ENCODE data around the gene COMMD6.
A peak's percentile ranks its signal among the peaks of the same experiment; 100 is the strongest.

The COMMD6 gene

DNA sequence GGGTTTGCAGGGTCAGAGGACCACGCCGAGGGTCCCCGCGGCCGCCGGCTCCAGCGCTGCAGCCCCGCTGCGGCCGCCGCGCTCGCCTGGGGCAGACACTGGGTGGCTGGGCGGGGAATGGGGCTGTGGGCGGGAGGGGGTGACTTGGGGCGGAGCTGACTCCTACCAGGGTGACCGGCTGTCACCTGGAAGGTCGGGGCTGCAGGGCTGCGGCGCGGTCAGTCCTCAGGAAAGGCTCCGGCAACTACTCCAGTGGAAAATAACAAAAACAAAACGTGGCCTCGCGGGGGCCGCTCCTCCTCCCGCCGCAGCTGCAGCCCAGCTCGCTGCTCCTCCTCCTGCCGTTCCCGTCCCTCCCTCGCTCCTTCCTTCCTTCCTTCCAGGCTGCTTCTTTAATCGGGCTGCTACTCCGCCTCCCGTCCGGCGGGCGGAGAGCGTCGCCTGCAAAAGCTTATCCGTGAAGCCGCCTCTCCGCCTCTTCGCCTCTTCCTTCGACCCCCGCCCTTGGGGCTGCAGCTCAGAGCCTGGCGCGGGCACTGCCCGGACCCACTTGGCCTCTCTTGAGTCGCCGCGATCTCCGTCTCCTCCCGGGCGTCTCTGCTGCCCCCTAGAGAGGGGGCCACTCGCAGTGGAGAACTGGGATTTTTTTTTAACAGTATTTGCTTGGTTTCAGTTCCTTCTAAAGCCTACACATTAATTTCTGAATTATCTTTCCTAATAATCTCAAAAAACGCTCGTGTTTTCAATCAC is 55.4 kb downstream of the COMMD6 start, which contains the start of gene TBC1D4:
Gene TBC1D4, minus strand, starts transcription at position 100 of the 750 bp plus-strand sequence. CDS start 402 bp downstream, outside the sequence.
- peak; percentile 50 to 65 for DNase-seq

DNA sequence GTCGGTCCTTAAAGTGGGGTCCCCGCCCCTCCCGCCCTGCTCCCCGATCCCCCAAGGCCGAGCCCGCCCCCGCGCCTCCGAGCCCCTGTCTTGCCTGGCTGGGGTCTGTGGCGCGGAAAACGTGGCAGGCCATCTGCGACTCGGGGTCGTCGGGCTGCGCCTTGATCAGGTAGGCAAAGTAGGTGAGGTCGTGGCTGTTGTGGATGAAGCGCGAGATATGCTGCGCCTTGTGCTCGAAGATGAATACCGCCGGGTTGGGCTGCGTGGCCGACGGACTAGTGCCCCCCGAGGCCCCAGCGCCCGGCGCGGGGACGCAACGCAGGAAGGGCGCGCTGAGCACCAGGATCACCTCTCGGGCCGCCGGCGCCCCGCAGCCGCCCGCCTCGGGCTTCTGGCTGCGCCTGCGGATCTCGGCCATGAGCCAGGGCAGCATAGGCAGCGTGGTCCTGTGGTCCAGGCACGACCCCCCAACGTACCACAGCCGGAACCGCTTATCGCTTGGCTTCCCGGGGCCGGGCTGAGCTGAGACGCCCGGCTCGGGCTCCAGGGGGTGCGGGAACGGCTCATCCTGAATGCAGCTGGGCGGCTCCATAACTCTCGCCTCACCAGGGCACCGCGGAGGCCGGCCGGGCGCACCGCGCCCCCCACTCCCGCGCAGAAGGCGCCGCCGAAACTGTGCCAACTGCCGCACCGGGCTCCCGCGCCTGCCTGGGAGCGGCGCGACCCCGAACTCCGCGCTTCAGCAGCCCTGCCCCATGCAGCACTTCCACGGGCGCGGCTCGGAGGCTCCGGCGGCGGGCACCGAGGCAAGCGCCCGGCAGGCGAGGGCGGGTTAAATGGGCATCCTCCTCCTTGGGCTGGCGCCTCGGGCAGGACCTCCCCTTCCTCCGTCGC is 56.2 kb downstream of the COMMD6 start:
- peak; percentile 26 for DNase-seq

DNA sequence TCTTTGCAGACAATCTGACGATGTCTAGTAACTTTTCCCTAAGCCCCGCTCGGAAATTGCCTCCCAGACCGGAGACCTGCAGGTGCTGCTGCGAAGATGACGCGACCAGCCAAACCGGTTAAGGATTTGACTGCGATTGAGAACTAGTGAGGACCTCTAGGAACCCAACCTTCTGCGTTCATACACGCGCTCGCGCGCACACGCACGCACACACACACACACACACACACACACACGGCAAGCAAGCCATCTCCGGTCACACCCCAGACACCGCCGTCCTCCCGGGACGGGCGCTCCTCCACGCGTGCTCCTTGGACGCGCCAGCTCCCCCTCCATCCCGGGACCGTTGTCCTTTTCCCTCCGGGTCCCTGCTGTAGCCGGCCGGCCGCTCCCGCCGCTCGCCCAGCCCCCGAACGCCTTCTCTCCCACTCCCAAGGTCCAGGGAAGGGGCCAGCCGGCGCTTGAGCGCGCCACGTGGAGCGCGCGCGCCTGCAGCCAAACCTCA is 56.9 kb downstream of the COMMD6 start:
- DNase-seq, result peak; percentile 19 to 45

DNA sequence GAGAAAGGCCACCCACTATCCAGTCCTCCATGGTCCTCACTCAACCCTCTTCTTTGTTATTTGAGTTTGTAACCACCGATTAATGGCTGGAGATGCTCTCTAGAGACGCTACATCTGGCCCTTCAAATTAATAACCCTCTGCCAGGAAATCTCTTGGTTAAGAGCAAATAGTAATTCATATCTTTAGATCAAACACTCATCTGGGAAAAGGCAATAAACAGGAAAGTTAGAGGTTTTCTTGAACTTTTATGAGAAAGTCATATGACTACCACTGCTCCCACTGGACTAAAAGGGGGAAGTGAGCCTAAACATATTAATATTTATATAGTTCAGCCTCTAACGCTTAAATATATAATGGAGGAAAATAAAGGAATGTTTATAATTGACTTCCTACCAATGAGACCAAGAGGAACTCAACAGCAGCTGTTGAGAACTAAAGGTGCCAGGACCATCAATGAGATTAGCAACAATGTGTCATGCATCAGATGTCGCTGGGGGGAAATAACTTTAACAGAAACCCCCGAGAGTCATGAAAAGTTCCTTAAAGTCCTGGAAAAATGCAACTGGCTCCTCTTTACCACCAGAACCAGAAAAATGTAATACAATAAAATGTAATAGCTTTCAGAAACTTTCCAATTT is 58.4 kb downstream of the COMMD6 start:
- no peak for DNase-seq

DNA sequence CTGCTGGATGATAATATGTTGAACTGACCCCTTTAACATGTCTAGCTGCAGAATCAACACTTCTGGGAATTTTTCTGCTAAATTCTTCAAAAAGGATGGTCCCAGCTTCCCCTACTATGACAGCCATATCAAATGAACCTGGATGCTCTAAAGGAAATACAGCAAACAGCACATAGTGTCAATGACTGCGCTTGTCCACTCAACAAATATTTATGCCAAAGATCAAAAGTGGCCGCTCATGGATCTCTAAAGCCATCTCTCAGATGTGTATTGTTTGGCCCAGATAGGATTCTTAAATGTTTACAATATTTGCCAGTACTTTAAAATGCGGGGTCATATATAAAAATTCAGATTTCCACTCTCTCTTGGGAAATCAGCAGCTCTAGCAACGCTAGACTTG is 59.0 kb downstream of the COMMD6 start:
- DNase-seq, result no peak
